Erythroblast (primary cell): ENCODE results near the gene CNTNAP5.

Source experiments
- DNase-seq, 2 experiments: peaks; one replicate each; lab custom pipeline; 2025; lab: John Stamatoyannopoulos, UW
- GATA1 ChIP-seq: IDR thresholded peaks from 2 replicates; pipeline ENCODE4 v1.6.1; 2011; ENCODE audit warnings: low read depth, mild to moderate bottlenecking, control low read depth, low read length, moderate library complexity
- POLR2A ChIP-seq: IDR thresholded peaks from 2 replicates; pipeline ENCODE4 v1.6.1; 2011; ENCODE audit warnings: mild to moderate bottlenecking, low read length

CNTNAP5 gene

DNA sequence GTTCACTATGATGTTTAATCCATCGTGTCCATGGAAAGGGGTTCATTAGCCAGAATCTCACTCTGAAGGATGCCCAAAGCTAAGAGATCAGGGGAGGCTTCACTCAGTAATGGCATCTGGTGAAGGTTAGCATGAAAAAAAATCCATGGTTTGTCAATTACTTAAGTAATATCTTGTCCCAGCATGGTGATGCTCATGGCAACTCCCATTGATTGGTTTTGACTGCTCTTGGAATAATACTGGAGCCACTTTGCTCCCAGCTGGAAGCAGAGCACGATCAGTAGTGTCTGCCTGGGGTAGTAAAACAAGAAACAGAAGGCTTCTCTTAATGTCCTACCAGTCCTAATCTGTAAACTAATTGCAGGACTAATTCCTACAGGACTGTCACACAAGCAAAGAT lies 799.4 kb downstream of the CNTNAP5 start:
- DNase-seq: no peak
- TF ChIP-seq GATA1 (no peak), POLR2A (no peak)

DNA sequence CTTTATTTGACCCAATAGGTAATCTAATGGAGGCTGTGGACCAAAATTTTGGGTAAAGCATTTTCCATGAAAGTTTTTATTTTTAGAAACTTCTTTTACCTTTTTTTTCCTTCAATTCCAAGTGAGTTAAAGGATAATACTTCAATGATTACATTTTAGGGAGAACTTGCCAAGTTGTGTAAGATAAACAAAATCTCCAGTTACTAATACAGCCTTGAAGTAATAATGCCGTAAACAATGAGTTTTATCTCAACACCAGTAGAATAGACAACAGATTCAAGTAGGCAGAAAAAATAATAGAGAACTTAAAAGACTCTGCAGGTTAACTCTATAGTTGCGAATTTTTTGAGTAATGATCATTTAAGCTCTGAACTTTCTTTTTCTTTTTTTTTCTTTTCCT lies 807.4 kb downstream of the CNTNAP5 start:
- no peak for DNase-seq
- TF ChIP-seq GATA1: no peak
- no peak for TF ChIP-seq POLR2A

DNA sequence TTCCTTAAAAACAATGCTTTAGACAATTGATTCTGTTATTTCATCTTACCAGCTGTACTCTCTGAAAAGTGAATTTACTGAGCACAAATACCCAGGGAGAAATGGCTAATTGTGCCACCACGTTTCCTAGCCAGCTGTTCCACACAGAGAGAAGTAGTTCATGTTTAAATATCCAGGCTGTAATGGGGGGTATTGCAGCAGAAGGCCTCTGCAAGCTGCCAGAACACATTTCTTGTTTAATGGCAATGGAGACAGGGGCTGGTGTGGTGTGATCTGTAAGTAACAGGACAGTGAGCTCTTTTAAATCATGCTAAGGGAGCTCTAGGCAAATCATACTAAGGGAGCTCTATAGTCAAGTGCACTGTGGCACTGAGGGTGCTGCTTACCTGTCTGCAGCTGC lies 809.2 kb downstream of the CNTNAP5 start:
- no peak for DNase-seq
- no peak for TF ChIP-seq GATA1
- no peak for TF ChIP-seq POLR2A

DNA sequence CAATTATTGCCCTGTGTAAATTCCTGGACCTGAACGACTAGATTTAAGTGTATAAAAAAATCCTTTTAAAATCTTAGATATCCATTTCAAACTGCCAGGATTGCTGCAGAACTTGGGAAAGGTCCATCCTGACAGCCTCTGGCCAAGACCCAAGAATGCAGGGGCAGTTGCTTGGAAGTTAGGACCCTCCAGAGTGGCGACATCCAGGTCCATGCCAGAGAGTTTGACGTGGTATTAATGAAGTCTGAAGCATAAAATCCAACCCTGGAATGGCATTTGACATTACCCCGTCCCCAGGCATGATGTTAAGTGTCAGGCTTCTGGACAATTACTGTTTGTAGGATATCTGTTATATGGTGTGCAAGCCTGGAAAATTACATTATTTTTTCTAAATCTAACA lies 810.2 kb downstream of the CNTNAP5 start:
- TF ChIP-seq GATA1 (no peak), POLR2A (no peak)
- DNase-seq: no peak

DNA sequence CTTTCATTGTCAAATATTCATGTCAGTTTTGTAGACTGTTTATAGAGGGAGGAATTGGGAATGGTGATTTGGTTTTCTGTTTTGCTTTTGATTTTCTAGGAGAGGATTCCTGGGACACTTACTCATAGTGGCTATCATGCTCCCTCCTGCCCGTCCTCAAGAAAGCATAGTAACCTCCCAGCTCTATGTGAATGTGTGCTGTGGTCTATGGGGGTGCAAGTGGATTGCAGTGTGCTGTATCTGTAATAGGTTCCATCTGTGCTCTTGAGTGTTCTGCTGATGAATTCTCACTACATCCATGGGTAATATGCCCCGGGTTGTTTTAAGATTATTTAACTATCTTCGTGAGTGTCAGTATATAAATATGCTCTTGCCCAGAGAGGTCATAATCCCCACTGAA lies 811.3 kb downstream of the CNTNAP5 start:
- TF ChIP-seq GATA1 (no peak), POLR2A (no peak)
- DNase-seq: no peak

DNA sequence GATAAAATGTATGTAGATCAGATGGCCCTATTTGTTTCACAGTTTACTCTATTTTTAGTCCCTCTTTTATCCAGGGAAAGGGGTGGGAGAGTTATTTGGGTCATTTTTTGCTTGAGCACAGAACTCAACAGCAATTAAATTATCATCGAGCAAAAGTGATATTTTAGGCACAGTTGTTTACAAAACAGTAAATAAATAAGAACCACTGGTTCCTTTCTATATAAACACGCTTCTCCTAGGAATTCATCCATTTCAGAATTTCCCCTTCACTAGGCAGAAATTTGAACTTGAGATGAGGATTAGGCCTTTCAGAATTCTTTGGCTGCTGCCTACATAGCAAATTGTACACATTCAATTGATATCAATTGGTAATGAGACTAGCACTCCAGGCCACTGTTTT lies 812.4 kb downstream of the CNTNAP5 start:
- TF ChIP-seq POLR2A: no peak
- no peak for DNase-seq

DNA sequence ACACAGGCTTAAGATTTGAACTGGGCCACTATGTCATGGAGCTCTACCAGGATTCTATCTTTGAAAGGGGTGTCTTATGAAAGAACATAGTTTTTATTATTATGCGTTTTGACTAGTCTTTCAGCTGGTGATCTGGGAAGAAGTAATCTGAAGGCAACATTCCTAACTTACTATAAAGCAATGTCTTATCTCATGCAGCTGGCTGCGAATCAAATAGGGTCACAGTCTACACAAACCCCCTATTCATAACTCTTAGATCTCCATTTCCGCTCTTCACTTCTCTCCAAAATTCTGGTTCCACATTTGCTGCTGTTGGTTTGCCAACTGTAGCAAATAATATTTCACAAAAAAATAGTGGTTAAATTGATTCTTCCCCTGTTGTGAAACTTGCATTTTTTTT lies 813.3 kb downstream of the CNTNAP5 start:
- no peak for TF ChIP-seq GATA1
- no peak for TF ChIP-seq POLR2A
- DNase-seq: no peak

DNA sequence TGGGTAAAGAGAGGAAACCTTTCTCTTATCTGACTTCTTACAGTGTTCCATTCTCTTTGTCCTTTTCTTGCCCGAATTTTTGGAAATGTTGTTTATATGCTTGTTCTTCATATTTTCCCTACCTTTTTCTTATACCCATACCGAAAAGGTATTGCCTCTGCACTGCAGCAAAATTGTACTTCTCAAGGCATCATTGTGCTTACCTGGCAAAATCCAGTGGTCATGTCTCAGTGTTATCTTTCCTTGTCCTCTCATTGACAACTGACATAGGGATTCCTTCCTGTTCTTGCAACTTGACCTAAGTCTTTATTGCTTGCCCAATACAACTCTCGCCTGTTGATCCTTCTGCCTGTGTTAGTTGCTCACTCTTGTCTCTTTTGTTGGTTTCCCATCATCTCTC lies 842.2 kb downstream of the CNTNAP5 start:
- DNase-seq: no peak
- TF ChIP-seq GATA1 (no peak), POLR2A (no peak)

DNA sequence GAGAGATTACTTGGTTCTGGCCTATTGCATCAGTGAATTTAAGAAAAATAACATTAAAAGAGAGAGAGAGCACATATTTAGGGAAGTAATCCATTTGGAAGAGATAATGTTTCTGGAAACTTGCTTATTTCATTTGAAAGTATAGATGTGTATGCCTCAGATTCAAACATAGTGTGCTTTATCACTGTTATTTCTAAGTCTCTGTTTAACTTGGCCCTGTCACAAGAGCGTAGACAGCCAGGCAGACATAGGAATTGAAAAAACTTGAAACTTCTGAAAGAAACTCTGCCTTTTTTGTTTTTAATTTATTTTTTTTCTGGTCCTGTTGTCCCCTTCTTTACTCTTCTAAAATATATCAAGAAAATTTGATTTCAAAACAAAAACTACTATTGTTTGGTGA lies 849.1 kb downstream of the CNTNAP5 start:
- no peak for DNase-seq
- TF ChIP-seq POLR2A: no peak
- TF ChIP-seq GATA1: no peak

DNA sequence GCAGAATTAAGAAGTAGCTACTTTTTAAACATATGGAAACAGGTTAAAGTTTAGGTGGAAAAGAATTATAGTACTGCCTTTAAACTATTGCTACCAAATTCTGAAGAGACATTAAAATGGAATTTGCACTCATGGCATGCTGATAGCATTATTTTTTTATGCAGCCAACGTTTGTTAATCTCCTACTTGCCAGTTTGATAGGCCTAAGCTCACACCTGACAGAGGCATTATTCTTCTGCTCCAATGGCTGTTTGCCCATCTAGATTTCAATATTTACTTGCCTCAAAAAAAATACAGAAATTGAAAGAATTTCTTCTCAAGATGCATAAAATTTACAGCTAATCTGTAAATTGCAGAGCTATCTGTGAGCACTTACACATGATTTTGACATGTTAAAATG lies 849.6 kb downstream of the CNTNAP5 start:
- DNase-seq: no peak
- TF ChIP-seq POLR2A (no peak), GATA1 (no peak)

DNA sequence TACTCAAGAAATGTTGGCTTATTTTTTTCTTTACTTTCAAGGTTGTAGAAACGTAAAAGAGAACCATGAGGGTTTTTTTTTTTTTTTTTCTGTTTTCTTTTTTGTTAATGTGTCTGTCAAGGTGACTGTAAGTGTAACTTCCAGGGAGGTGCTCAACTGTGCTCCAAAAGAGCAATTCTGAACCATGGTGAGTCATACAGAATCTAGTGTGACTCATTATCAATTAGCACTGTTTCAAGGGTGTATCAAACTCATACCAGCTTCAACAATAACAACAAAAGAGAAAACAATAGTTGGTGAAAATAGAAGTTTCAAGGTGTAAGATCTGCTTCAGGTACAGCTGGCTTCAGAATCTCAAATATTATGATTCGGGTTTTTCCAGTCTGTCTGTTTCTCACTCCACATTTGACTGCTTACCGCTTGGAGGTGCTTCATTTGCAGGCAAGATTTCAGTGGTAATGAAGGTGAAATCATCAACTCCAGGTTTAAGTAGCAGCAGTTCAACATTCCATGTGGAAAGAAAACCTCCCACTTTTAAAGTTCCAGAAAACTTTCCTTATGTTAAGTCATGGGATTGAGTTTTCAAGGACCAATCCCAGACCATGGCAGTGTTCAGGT lies 850.6 kb downstream of the CNTNAP5 start:
- DNase-seq: no peak

DNA sequence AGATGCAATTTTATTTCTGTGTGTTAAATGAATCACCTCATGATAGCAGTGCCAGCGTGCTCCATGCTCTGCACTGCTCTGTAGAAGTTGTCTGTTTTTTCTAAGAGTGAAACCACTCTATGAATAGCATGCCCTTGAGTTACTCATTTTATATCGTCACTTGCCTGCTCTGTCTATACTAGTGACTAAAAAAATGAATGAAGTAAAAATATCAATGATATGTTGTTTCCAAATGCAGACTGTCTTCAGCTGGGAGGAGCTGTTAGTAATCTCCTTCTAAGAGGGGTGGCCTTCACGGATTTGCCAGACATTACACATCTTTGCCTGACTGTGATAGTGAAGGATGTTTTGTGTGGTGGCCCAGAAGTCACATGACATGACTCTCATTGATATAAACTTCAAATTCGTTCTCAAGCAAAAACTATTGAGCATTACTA lies 852.1 kb downstream of the CNTNAP5 start:
- no peak for TF ChIP-seq POLR2A
- no peak for TF ChIP-seq GATA1
- DNase-seq: no peak

More for the DNA sequence above, 850.6 kb downstream of the CNTNAP5 start:
- TF ChIP-seq POLR2A: no peak
- no peak for TF ChIP-seq GATA1

DNA sequence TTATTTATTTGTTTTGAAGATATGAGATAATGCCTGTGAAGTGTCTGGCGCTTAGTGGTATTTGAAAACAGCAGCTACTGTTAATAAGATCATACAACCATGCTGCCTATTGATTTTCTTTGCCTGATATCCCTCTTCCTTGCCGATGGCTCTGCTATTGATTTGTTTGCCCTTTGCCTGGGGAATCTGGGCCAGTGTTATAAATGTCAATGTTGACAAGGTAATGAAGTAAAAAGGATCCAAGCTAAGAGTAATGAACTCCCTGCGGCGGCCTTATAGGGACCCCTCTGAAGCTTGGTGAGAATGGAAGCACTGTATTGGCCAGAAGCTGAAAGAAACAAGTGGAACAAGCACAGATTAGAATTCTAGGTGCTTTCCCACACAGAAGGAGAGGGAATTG lies 854.6 kb downstream of the CNTNAP5 start:
- TF ChIP-seq POLR2A (no peak), GATA1 (no peak)
- DNase-seq: no peak

DNA sequence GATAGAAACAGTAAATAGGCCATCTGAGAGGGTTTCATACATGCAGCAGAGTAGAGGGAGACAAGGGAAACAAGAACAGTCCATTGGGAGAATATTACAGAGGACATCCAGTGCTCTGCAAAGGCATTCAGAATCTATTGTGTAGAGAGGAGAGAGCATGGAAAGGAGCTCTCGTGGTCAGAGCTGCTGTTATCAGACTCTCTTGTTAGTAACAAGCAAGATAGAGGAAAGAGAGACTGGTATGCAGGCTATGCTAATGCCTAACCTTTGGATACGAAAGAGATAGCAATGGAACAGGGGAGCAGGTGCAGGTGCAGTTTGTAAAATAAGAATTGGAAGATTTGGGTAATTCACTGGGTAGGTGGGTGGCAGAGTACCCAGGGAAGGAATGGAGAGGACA lies 855.9 kb downstream of the CNTNAP5 start:
- no peak for DNase-seq
- TF ChIP-seq POLR2A (no peak), GATA1 (no peak)

DNA sequence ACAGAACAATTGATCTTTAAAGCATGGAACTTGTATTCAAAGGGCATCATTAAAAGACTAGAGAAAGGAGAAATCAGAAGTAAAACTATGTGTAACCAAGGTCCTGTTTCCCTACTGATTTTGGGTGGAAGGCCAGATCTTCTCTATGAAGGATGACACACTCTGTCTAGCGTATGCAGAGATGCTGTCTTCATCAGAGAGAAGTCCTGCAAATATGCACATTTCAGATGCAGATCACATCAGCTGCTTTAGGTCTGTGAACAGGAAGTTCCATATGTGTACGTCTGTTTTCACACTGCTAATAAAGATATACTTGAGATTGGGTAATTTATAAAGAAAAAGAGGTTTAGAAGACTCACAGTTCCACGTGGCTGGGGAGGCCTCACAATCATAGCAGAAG lies 857.3 kb downstream of the CNTNAP5 start:
- no peak for TF ChIP-seq POLR2A
- TF ChIP-seq GATA1: no peak

DNA sequence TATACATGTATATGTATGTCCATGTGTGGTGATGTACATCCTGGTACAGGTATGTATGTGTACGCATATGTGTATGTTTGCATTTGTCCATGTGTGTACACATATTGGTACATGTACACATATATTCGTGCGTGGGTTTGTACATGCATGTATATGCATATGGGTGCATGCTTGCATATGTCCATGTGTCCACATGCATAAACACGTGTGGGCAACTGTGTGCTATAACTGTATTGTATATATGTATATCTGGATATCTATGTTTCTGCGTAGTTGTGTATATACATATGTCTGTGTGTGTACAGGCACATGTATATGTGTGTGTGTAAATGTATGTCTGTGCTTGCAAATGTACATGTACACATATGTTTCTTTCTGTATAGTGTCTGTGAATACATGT lies 858.5 kb downstream of the CNTNAP5 start:
- no peak for DNase-seq
- TF ChIP-seq POLR2A: no peak
- TF ChIP-seq GATA1: no peak

More for the DNA sequence above, 857.3 kb downstream of the CNTNAP5 start:
- no peak for DNase-seq
